Bronchus fibroblast of lung (primary cell): Measurements from ENCODE around the gene IKZF2. TPM values are rescaled to one million over a fixed set of nuclear protein-coding genes. Genes with fewer than 3 reads are reported as not detected.

ENCODE experiments used
- total RNA-seq: library from RNA; depleted of rRNA; stranded (reverse); fragments of >200 nt; gene quantifications from 2 replicates; pipeline ENCODE4 v1.2.3, GENCODE V29; 2015

Gene IKZF2
- 5.0 and 5.9 TPM in 2 replicates for total RNA-seq

DNA sequence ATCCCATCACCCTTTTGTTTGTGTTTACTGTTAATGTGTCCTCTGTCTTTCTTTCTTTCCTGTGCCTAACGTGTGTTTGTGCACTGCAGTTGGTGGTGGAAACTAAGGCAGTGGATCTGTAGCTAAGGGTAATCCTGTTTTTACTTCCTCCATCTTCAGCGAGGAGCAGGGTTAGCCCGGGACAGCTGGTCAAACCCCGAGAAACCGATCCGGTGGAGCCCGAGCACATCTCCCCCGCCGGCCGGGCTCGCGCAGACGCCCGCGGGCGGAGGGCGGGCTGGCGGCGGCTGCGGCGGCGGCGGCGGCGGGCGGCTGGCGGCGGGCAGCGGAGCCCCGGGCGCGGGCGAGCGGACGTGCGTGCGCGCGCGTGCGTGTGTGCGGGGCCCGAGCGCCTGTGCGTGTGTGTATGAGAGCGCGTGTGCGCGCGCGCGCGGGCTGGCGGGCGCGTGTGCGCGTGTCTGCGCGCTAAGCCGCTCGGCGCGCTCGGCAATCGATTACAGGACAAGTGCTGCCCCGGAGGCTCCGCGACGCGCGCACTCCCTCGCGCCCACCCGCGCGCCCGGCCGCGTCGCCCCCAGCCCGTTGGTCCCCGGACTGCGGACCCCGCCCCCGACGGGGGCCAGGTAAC, at the start of gene IKZF2:
TSS of gene IKZF2 (minus strand) at position 176 of the 628 bp plus-strand sequence. CDS start 2,983 bp downstream, outside the sequence.

Other genes with a start within 250 kb of the IKZF2 start
- gene SPAG16, start 132.9 kb upstream of the IKZF2 start, total RNA-seq: 12.1 and 15.3 TPM in 2 replicates